Peyer's patch (tissue), 4 donors: ENCODE measurements around the gene REEP2.

ENCODE experiments used
- POLR2A ChIP-seq, 2 donors: fragments of 450-650 bp; IDR thresholded peaks; one replicate each; pipeline ENCODE4 v1.5.1; 2017; ENCODE audit warnings: antibody characterized with exemption in 2 of 2, mild to moderate bottlenecking in 2 of 2, moderate library complexity in 2 of 2
- TF ChIP-seq, protein P1 (sequence below), 6 experiments: fragments of 450-650 bp in 4 of 6; fragments of 200-600 bp in 2 of 6; sonication (generic) in 1 of 6; IDR thresholded peaks; one replicate each; pipeline ENCODE4 v1.5.1; 2017 to 2019; ENCODE audit warnings: antibody characterized with exemption in 6 of 6, mild to moderate bottlenecking in 3 of 6, moderate library complexity in 1 of 6

DNA sequence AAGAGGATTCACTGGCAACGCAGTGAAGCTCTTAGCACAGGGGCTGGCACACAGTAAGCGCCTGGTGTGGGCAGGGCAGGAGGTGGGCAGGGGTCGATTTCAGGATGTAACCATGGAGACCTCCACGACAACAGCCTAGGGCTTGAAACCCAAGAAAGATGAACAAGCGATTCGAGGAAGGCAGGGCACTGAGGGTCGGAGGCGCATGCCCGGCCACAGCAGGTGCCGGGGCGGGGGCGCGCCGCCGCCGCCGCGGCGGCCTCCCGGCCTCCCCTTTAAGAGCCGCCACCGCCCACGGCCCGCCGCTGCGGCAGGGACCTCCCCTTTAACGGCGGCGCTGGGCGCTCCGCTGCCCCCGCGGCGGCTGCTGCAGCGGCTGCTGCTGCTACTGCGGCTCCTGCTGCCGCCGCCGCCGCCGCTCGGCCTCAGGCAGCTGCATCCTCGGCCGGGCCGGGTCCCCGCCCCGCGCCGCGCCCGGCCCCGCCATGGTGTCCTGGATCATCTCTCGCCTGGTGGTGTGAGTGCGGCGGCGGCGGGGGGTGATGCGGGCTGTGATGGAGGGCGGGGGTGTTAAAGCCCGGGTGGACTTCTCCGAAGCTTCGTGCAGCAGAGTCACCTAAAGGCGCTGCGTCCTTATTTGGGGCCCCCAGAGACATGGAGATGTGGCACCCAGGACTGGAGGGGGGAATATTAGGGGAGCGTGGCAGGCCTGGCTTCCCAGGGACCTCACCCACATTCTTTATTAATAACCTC, at the start of gene REEP2:
- TF ChIP-seq POLR2A (IDR thresholded peaks at IDR 0.05): no peak
- TF ChIP-seq, protein P1, sequence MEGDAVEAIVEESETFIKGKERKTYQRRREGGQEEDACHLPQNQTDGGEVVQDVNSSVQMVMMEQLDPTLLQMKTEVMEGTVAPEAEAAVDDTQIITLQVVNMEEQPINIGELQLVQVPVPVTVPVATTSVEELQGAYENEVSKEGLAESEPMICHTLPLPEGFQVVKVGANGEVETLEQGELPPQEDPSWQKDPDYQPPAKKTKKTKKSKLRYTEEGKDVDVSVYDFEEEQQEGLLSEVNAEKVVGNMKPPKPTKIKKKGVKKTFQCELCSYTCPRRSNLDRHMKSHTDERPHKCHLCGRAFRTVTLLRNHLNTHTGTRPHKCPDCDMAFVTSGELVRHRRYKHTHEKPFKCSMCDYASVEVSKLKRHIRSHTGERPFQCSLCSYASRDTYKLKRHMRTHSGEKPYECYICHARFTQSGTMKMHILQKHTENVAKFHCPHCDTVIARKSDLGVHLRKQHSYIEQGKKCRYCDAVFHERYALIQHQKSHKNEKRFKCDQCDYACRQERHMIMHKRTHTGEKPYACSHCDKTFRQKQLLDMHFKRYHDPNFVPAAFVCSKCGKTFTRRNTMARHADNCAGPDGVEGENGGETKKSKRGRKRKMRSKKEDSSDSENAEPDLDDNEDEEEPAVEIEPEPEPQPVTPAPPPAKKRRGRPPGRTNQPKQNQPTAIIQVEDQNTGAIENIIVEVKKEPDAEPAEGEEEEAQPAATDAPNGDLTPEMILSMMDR (IDR thresholded peaks at IDR 0.05): no peak
